ENCODE measurements around the gene DMWD.

DMWD gene

DNA sequence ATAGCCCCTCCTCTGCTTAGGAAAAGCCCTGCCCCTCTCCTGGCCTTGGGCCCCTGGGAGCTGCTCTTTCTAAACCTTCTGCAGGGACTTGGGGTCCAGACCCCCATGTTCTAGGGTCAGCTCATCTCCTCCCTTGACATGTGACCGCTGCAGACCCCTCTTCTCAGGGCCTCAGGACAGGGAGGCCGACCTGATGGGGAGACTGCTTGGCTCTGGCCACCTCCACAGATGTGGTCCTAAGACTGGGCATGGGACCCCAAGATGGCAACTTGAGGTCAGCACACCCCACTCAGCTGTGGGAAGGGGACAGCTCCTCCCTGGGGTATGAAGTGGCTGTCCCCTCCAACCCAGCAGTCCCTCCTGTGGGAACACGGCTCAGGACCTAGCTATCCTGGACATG, 19.7 kb downstream of the DMWD start:
- no peak overlapping the region for H4K8ac ChIP-seq (ENCODE audit: low read depth, low read length)
- no peak overlapping the region for H3K4ac ChIP-seq (ENCODE audit: low read depth, low read length)
- H3K23ac ChIP-seq (ENCODE audit: low read length), result no peak overlapping the region
- no peak overlapping the region for H3K4me2 ChIP-seq (ENCODE audit: low read length)
- no peaks in the 10 kb centered on the region for H3K27me3 ChIP-seq (ENCODE audit: insufficient read depth, low read length)
- H3K14ac ChIP-seq (ENCODE audit: low read length), result no peak overlapping the region
- H2BK120ac ChIP-seq (ENCODE audit: insufficient read depth, low read length, poor library complexity), result no peak overlapping the region
- peaks cover 20% of the 10 kb centered on the region for H3K79me1 ChIP-seq (ENCODE audit: low read length)
- H2BK5ac ChIP-seq (ENCODE audit: low read depth, low read length, poor library complexity), result no peak overlapping the region
- no peak overlapping the region for H3K18ac ChIP-seq (ENCODE audit: low read length)
- H3K9me3 ChIP-seq (ENCODE audit: insufficient read depth, low read depth, low read length), result no peaks in the 10 kb centered on the region
- no peak for DNase-seq
- H3K4me1 ChIP-seq (ENCODE audit: control insufficient read depth in 1 of 2, insufficient read depth in 2 of 2, low read length in 2 of 2), result peaks cover 0 to 5% of the 10 kb centered on the region in 2 experiments
- no peak overlapping the region for H3K27ac ChIP-seq (ENCODE audit: low read depth, low read length)
- H2AK5ac ChIP-seq (ENCODE audit: low read length), result no peak overlapping the region
- no peak overlapping the region for H4K12ac ChIP-seq (ENCODE audit: low read depth, low read length)
- no CpG with 5 or more reads among the region's 3 CpGs for WGBS (ENCODE audit: extremely low coverage, insufficient coverage, insufficient read length)
- H2AFZ ChIP-seq (ENCODE audit: insufficient read depth, low read length, poor library complexity), result no peak overlapping the region
- no peak overlapping the region for H2BK12ac ChIP-seq (ENCODE audit: low read length)
- no peak overlapping the region for H3K4me3 ChIP-seq (ENCODE audit: low read depth, low read length)
- no peak overlapping the region for H3K9ac ChIP-seq (ENCODE audit: low read length)
- no peak overlapping the region for H4K91ac ChIP-seq (ENCODE audit: low read depth, low read length)
- H3K36me3 ChIP-seq (ENCODE audit: control insufficient read depth in 1 of 2, insufficient read depth in 2 of 2, low read length in 2 of 2), result peaks cover 30 to 32% of the 10 kb centered on the region in 2 experiments
- peaks cover 10% of the 10 kb centered on the region for H3K79me2 ChIP-seq (ENCODE audit: control insufficient read depth, insufficient read depth, low read length, poor library complexity)

DNA sequence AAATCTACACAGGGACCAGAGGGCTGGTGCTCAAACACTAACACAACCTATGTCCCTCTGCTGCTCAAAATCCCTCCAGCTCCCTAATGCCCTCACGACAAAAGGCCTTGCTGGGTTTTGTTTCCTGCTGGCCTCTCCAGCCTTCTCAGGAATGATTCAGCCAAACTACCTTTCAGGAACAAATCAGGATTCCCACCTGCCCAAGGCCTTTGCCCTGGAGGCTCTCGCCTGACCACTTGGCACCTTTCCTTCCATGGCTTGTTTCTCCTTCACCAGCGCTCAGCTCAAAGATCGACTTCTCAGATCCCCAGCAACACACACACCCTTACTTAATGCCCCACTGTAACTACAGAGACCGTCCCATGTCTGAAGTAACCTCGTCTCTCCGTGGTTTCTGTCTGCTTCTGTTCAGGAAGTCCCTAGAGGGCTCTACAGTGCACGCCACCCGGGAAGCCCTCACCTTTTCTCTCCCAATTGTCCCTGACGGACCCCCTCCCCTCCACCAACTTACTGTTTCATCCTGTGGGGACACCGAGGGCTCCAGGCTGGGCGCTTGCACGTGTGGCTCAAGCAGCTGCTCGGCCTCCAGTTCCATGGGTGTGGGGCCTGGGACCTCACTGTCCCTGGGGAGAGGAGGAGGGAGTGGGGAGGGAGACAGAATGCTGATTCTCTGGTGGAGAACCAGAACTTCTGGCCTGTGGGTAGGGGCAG, 20.4 kb downstream of the DMWD start:
- Histone ChIP-seq H3K36me3 (ENCODE audit: control insufficient read depth in 1 of 2, insufficient read depth in 2 of 2, low read length in 2 of 2) (peaks cover 24 to 26% of the 10 kb centered on the region in 2 experiments), H4K12ac (ENCODE audit: low read depth, low read length) (no peak overlapping the region), H3K79me1 (ENCODE audit: low read length) (peaks cover 23% of the 10 kb centered on the region), H3K9me3 (ENCODE audit: insufficient read depth, low read depth, low read length) (no peaks in the 10 kb centered on the region), H4K91ac (ENCODE audit: low read depth, low read length) (no peak overlapping the region), H2BK120ac (ENCODE audit: insufficient read depth, low read length, poor library complexity) (no peak overlapping the region), H3K14ac (ENCODE audit: low read length) (no peak overlapping the region), H2BK12ac (ENCODE audit: low read length) (no peak overlapping the region), H3K27me3 (ENCODE audit: insufficient read depth, low read length) (no peaks in the 10 kb centered on the region), H3K9ac (ENCODE audit: low read length) (no peak overlapping the region), H2AK5ac (ENCODE audit: low read length) (no peak overlapping the region), H3K4me3 (ENCODE audit: low read depth, low read length) (no peak overlapping the region), H2BK5ac (ENCODE audit: low read depth, low read length, poor library complexity) (no peak overlapping the region), H4K8ac (ENCODE audit: low read depth, low read length) (no peak overlapping the region), H3K4ac (ENCODE audit: low read depth, low read length) (no peak overlapping the region), H3K79me2 (ENCODE audit: control insufficient read depth, insufficient read depth, low read length, poor library complexity) (peaks cover 13% of the 10 kb centered on the region), H3K18ac (ENCODE audit: low read length) (no peak overlapping the region), H3K4me2 (ENCODE audit: low read length) (no peak overlapping the region), H3K4me1 (ENCODE audit: control insufficient read depth in 1 of 2, insufficient read depth in 2 of 2, low read length in 2 of 2) (peaks cover 0 to 5% of the 10 kb centered on the region in 2 experiments), H2AFZ (ENCODE audit: insufficient read depth, low read length, poor library complexity) (no peak overlapping the region), H3K27ac (ENCODE audit: low read depth, low read length) (no peak overlapping the region), H3K23ac (ENCODE audit: low read length) (no peak overlapping the region)
- WGBS (ENCODE audit: extremely low coverage, insufficient coverage, insufficient read length), result no CpG with 5 or more reads among the region's 14 CpGs
- DNase-seq, result no peak

DNA sequence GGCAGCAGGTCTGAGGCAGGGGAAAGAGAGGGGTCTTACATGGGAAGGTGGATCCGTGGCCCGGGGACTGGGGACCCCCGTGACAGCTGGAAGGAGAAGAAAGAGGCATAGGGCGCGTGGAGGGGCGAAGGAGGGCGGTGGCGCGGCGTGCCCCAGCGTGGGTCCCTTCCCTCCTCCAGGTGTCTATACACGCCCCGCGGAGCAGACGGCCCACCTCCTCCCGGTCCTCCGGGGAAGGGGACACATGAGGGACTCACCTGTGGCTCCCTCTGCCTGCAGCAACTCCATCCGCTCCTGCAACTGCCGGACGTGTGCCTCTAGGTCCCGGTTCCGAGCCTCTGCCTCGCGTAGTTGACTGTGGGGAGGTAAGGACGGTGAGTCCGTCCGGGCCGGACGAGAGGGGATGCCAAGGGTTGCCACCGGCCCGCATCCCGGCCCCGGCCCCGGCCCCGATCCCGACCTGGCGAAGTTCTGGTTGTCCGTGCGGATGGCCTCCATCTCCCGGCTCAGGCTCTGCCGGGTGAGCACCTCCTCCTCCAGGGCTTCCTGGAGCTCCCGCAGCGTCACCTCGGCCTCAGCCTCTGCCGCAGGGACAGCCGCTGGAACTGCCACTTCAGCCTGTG, 21.2 kb downstream of the DMWD start:
- Histone ChIP-seq H3K4me1 (ENCODE audit: control insufficient read depth in 1 of 2, insufficient read depth in 2 of 2, low read length in 2 of 2) (peaks cover 6 to 13% of the 10 kb centered on the region in 2 experiments), H2BK12ac (ENCODE audit: low read length) (no peak overlapping the region)

DNA sequence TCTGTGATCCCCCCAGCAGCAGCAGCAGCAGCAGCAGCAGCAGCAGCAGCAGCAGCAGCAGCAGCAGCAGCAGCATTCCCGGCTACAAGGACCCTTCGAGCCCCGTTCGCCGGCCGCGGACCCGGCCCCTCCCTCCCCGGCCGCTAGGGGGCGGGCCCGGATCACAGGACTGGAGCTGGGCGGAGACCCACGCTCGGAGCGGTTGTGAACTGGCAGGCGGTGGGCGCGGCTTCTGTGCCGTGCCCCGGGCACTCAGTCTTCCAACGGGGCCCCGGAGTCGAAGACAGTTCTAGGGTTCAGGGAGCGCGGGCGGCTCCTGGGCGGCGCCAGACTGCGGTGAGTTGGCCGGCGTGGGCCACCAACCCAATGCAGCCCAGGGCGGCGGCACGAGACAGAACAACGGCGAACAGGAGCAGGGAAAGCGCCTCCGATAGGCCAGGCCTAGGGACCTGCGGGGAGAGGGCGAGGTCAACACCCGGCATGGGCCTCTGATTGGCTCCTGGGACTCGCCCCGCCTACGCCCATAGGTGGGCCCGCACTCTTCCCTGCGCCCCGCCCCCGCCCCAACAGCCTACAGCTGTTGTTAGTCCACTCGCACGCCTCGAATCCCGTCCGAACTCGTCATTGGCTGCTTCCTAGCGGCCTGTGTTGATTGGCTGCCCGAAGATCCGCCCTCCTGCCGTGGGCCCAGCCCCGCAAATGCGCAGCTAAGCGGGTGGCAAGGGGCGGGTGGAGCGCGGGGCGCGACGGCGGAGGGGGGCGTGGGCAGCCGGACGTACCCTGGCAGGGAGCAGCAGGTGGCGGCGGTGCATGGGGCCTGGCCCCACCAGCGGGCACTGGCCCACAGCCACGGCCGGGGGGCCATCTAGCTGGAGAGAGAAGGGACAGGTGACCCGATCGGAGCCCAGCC, 22.2 kb downstream of the DMWD start:
- peaks cover 16 to 17% of the 10 kb centered on the region in 2 experiments for H3K36me3 ChIP-seq (ENCODE audit: control insufficient read depth in 1 of 2, insufficient read depth in 2 of 2, low read length in 2 of 2)
- WGBS (ENCODE audit: extremely low coverage, insufficient coverage, insufficient read length), result no CpG with 5 or more reads among the region's 79 CpGs

More for the DNA sequence above, 21.2 kb downstream of the DMWD start:
- H3K4me3 ChIP-seq (ENCODE audit: low read depth, low read length), result no peak overlapping the region
- H3K79me2 ChIP-seq (ENCODE audit: control insufficient read depth, insufficient read depth, low read length, poor library complexity), result peaks cover 13% of the 10 kb centered on the region
- no peaks in the 10 kb centered on the region for H3K9me3 ChIP-seq (ENCODE audit: insufficient read depth, low read depth, low read length)
- H3K27me3 ChIP-seq (ENCODE audit: insufficient read depth, low read length), result no peaks in the 10 kb centered on the region
- no peak overlapping the region for H2AFZ ChIP-seq (ENCODE audit: insufficient read depth, low read length, poor library complexity)
- H3K9ac ChIP-seq (ENCODE audit: low read length), result no peak overlapping the region
- no peak overlapping the region for H2AK5ac ChIP-seq (ENCODE audit: low read length)
- peaks cover 17% of the 10 kb centered on the region in 2 experiments for H3K36me3 ChIP-seq (ENCODE audit: control insufficient read depth in 1 of 2, insufficient read depth in 2 of 2, low read length in 2 of 2)
- H3K4me2 ChIP-seq (ENCODE audit: low read length), result peak overlapping the region; percentile 66
- no CpG with 5 or more reads among the region's 46 CpGs for WGBS (ENCODE audit: extremely low coverage, insufficient coverage, insufficient read length)
- DNase-seq, result peak in 1 of 2 donors; percentile 40
- H3K4ac ChIP-seq (ENCODE audit: low read depth, low read length), result no peak overlapping the region
- H2BK5ac ChIP-seq (ENCODE audit: low read depth, low read length, poor library complexity), result no peak overlapping the region
- no peak overlapping the region for H3K23ac ChIP-seq (ENCODE audit: low read length)
- no peak overlapping the region for H4K12ac ChIP-seq (ENCODE audit: low read depth, low read length)
- no peak overlapping the region for H2BK120ac ChIP-seq (ENCODE audit: insufficient read depth, low read length, poor library complexity)
- H3K79me1 ChIP-seq (ENCODE audit: low read length), result peaks cover 27% of the 10 kb centered on the region
- H3K18ac ChIP-seq (ENCODE audit: low read length), result no peak overlapping the region
- H4K91ac ChIP-seq (ENCODE audit: low read depth, low read length), result no peak overlapping the region
- H4K8ac ChIP-seq (ENCODE audit: low read depth, low read length), result no peak overlapping the region
- H3K14ac ChIP-seq (ENCODE audit: low read length), result no peak overlapping the region
- H3K27ac ChIP-seq (ENCODE audit: low read depth, low read length), result no peak overlapping the region

More for the DNA sequence above, 22.2 kb downstream of the DMWD start:
- H3K14ac ChIP-seq (ENCODE audit: low read length), result peak overlapping the region; percentile 83
- peak overlapping the region; percentile 97 for H3K4me2 ChIP-seq (ENCODE audit: low read length)
- no peaks in the 10 kb centered on the region for H3K9me3 ChIP-seq (ENCODE audit: insufficient read depth, low read depth, low read length)
- H4K91ac ChIP-seq (ENCODE audit: low read depth, low read length), result peak overlapping the region; percentile 91
- H3K4ac ChIP-seq (ENCODE audit: low read depth, low read length), result peak overlapping the region; percentile 42
- peak overlapping the region; percentile 59 for H2BK120ac ChIP-seq (ENCODE audit: insufficient read depth, low read length, poor library complexity)
- peaks cover 27% of the 10 kb centered on the region for H3K79me1 ChIP-seq (ENCODE audit: low read length)
- H3K4me1 ChIP-seq (ENCODE audit: control insufficient read depth in 1 of 2, insufficient read depth in 2 of 2, low read length in 2 of 2), result peaks cover 7 to 15% of the 10 kb centered on the region in 2 experiments
- peak overlapping the region; percentile 91 for H3K27ac ChIP-seq (ENCODE audit: low read depth, low read length)
- peak; percentile 96 to 98 for DNase-seq
- no peak overlapping the region for H2BK12ac ChIP-seq (ENCODE audit: low read length)
- peak overlapping the region; percentile 84 for H3K9ac ChIP-seq (ENCODE audit: low read length)
- H3K18ac ChIP-seq (ENCODE audit: low read length), result peak overlapping the region; percentile 75
- peak overlapping the region; percentile 69 for H2BK5ac ChIP-seq (ENCODE audit: low read depth, low read length, poor library complexity)
- peak overlapping the region; percentile 50 for H2AFZ ChIP-seq (ENCODE audit: insufficient read depth, low read length, poor library complexity)
- peaks cover 13% of the 10 kb centered on the region for H3K79me2 ChIP-seq (ENCODE audit: control insufficient read depth, insufficient read depth, low read length, poor library complexity)
- H3K23ac ChIP-seq (ENCODE audit: low read length), result no peak overlapping the region
- no peaks in the 10 kb centered on the region for H3K27me3 ChIP-seq (ENCODE audit: insufficient read depth, low read length)
- H3K4me3 ChIP-seq (ENCODE audit: low read depth, low read length), result peak overlapping the region; percentile 73
- H4K12ac ChIP-seq (ENCODE audit: low read depth, low read length), result peak overlapping the region; percentile 71
- H4K8ac ChIP-seq (ENCODE audit: low read depth, low read length), result peak overlapping the region; percentile 86
- H2AK5ac ChIP-seq (ENCODE audit: low read length), result no peak overlapping the region

Measured in trophoblast cell (in vitro differentiated cells and primary cell).